ENCODE measurements around the gene GABRG3. TPM values are rescaled to one million over a fixed set of nuclear protein-coding genes. Genes with fewer than 3 reads are reported as not detected.
"Not testable (repeated sequence)": the region's sequence is repeated elsewhere in the genome, so short reads cannot be mapped to it uniquely, and the experiment has no call there.

GABRG3 gene
- total RNA-seq, 1 donor from 2014 or later = 0.54 TPM

DNA sequence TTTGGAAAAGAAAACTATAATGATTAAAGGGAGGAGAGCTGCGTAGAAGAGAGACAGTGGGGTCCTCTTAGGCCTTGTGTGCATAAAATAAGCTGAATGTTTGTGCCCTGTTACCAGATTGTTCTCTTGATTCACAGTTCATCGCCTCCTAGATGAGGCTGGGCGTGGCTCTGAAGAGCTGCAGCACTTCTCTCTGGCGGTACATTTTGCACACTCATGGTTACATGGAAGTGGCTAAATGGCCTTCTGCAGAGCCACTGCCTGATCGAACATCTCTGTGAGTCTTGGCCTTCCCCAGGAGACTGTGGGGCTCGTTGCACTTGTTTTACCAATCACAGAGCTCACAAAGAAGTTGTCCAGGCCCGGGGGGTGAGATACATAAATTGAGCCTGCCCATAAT is 208.8 kb downstream of the GABRG3 start:
- Histone ChIP-seq H3K9ac (ENCODE audit: low read length) (no peak overlapping the region), H3K4me3 (ENCODE audit: insufficient read depth, low read depth, low read length) (no peak overlapping the region), H3K4me1 (ENCODE audit: insufficient read depth, low read length) (no peaks in the 10 kb centered on the region), H3K27ac (ENCODE audit: low read depth, low read length) (no peak overlapping the region), H2AFZ (ENCODE audit: low read depth, low read length) (no peak overlapping the region), H3K4me2 (ENCODE audit: low read length) (no peak overlapping the region), H3K9me3 (ENCODE audit: insufficient read depth, low read depth, low read length) (peaks cover 12% of the 10 kb centered on the region), H3K27me3 (ENCODE audit: insufficient read depth, low read length) (no peaks in the 10 kb centered on the region), H3K36me3 (ENCODE audit: insufficient read depth, low read length) (no peaks in the 10 kb centered on the region), H3K79me2 (ENCODE audit: insufficient read depth, low read length) (no peaks in the 10 kb centered on the region), H4K20me1 (ENCODE audit: insufficient read depth, low read length) (no peaks in the 10 kb centered on the region)
- H3K27me3 Mint-ChIP-seq (ENCODE audit: low read depth, unreplicated experiment) = no peaks in the 10 kb centered on the region
- no peak for TF ChIP-seq EZH2 (IDR thresholded peaks at IDR 0.05; ENCODE audit: insufficient read depth, low read length)
- TF ChIP-seq, protein P1, sequence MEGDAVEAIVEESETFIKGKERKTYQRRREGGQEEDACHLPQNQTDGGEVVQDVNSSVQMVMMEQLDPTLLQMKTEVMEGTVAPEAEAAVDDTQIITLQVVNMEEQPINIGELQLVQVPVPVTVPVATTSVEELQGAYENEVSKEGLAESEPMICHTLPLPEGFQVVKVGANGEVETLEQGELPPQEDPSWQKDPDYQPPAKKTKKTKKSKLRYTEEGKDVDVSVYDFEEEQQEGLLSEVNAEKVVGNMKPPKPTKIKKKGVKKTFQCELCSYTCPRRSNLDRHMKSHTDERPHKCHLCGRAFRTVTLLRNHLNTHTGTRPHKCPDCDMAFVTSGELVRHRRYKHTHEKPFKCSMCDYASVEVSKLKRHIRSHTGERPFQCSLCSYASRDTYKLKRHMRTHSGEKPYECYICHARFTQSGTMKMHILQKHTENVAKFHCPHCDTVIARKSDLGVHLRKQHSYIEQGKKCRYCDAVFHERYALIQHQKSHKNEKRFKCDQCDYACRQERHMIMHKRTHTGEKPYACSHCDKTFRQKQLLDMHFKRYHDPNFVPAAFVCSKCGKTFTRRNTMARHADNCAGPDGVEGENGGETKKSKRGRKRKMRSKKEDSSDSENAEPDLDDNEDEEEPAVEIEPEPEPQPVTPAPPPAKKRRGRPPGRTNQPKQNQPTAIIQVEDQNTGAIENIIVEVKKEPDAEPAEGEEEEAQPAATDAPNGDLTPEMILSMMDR (IDR thresholded peaks at IDR 0.05; ENCODE audit: insufficient read depth, low read depth, low read length) = no peak
- DNase-seq (ENCODE audit: low read depth) = no peak
- H3K27ac Mint-ChIP-seq (ENCODE audit: unreplicated experiment) = no peak overlapping the region
- FAIRE-seq = no peak
- H3K4me1 Mint-ChIP-seq (ENCODE audit: low read depth, unreplicated experiment) = no peaks in the 10 kb centered on the region
- H3K9me3 Mint-ChIP-seq (ENCODE audit: unreplicated experiment) = peaks cover 9% of the 10 kb centered on the region
- peaks cover 2% of the 10 kb centered on the region for H3K36me3 Mint-ChIP-seq (ENCODE audit: low read depth, unreplicated experiment)
- no peak overlapping the region for H3K4me3 Mint-ChIP-seq (ENCODE audit: unreplicated experiment)

DNA sequence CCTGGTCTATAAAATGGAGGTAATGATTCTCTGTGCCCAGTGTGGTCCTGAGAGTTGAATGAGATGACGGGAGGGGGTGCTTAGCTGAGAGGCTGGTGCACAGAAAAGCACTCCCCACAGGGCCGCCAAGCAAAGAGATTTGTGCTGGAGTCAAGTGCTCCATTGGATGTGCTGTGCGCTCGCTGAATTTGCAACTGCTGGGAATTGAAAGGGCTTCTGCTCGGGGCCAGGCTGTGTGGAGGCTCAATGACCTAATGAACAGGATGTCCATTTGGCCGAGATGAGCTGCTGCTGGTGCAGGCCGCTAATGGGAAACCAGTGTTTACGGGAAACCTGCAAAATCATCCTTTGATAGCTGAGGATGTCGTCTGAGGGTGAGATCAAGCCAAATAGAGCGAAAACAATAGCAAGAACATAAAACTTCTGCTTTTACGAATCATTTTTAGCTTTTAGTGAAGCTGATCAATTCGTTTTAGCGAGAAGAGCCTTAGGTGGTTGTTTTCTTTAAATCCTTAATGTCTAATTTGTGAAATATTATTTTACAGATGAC is 211.7 kb downstream of the GABRG3 start:
- TF ChIP-seq, protein P1 (IDR thresholded peaks at IDR 0.05; ENCODE audit: insufficient read depth, low read depth, low read length) = no peak
- no peak for TF ChIP-seq EZH2 (IDR thresholded peaks at IDR 0.05; ENCODE audit: insufficient read depth, low read length)
- H3K27me3 Mint-ChIP-seq (ENCODE audit: low read depth, unreplicated experiment) = no peaks in the 10 kb centered on the region
- Histone ChIP-seq H3K79me2 (ENCODE audit: insufficient read depth, low read length) (no peaks in the 10 kb centered on the region), H4K20me1 (ENCODE audit: insufficient read depth, low read length) (no peaks in the 10 kb centered on the region), H3K9me3 (ENCODE audit: insufficient read depth, low read depth, low read length) (no peaks in the 10 kb centered on the region), H3K4me3 (ENCODE audit: insufficient read depth, low read depth, low read length) (no peak overlapping the region), H3K9ac (ENCODE audit: low read length) (no peak overlapping the region), H3K27me3 (ENCODE audit: insufficient read depth, low read length) (no peaks in the 10 kb centered on the region), H3K4me1 (ENCODE audit: insufficient read depth, low read length) (no peaks in the 10 kb centered on the region), H3K4me2 (ENCODE audit: low read length) (no peak overlapping the region), H3K36me3 (ENCODE audit: insufficient read depth, low read length) (no peaks in the 10 kb centered on the region), H3K27ac (ENCODE audit: low read depth, low read length) (no peak overlapping the region), H2AFZ (ENCODE audit: low read depth, low read length) (no peak overlapping the region)
- H3K9me3 Mint-ChIP-seq (ENCODE audit: unreplicated experiment) = no peaks in the 10 kb centered on the region
- no peak overlapping the region for H3K4me3 Mint-ChIP-seq (ENCODE audit: unreplicated experiment)
- H3K27ac Mint-ChIP-seq (ENCODE audit: unreplicated experiment) = no peak overlapping the region
- no peaks in the 10 kb centered on the region for H3K4me1 Mint-ChIP-seq (ENCODE audit: low read depth, unreplicated experiment)
- H3K36me3 Mint-ChIP-seq (ENCODE audit: low read depth, unreplicated experiment) = no peaks in the 10 kb centered on the region
- DNase-seq (ENCODE audit: low read depth) (no peak), FAIRE-seq (no peak)

DNA sequence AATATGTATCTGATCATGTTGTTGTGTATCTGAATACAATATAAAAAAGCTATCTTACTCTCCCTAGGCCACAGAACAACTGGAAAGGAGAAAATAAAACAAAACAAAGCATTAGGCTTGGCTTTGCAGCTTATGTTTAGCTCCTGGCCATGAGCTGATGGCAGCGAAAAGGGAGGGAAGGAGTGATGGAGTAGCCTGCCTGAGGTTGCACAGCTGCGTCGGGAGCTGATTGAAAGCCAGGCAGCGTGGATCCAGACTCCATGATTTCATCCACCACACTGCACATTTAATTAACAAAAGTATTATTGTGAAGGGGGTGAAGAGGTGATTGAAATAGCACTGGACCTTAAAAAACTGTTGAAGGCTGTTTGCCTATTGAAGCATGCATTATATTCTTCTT is 212.2 kb downstream of the GABRG3 start:
- H3K27ac Mint-ChIP-seq (ENCODE audit: unreplicated experiment) = no peak overlapping the region
- no peaks in the 10 kb centered on the region for H3K36me3 Mint-ChIP-seq (ENCODE audit: low read depth, unreplicated experiment)
- Histone ChIP-seq H3K36me3 (ENCODE audit: insufficient read depth, low read length) (no peaks in the 10 kb centered on the region), H3K27ac (ENCODE audit: low read depth, low read length) (no peak overlapping the region), H3K4me3 (ENCODE audit: insufficient read depth, low read depth, low read length) (no peak overlapping the region), H3K9ac (ENCODE audit: low read length) (no peak overlapping the region), H3K9me3 (ENCODE audit: insufficient read depth, low read depth, low read length) (no peaks in the 10 kb centered on the region), H3K4me1 (ENCODE audit: insufficient read depth, low read length) (no peaks in the 10 kb centered on the region), H2AFZ (ENCODE audit: low read depth, low read length) (no peak overlapping the region), H4K20me1 (ENCODE audit: insufficient read depth, low read length) (no peaks in the 10 kb centered on the region), H3K79me2 (ENCODE audit: insufficient read depth, low read length) (no peaks in the 10 kb centered on the region), H3K4me2 (ENCODE audit: low read length) (no peak overlapping the region), H3K27me3 (ENCODE audit: insufficient read depth, low read length) (no peaks in the 10 kb centered on the region)
- H3K4me3 Mint-ChIP-seq (ENCODE audit: unreplicated experiment) = no peak overlapping the region
- TF ChIP-seq EZH2 (IDR thresholded peaks at IDR 0.05; ENCODE audit: insufficient read depth, low read length) = no peak
- TF ChIP-seq, protein P1 (IDR thresholded peaks at IDR 0.05; ENCODE audit: insufficient read depth, low read depth, low read length) = no peak
- FAIRE-seq = no peak
- no peaks in the 10 kb centered on the region for H3K4me1 Mint-ChIP-seq (ENCODE audit: low read depth, unreplicated experiment)
- H3K27me3 Mint-ChIP-seq (ENCODE audit: low read depth, unreplicated experiment) = no peaks in the 10 kb centered on the region
- no peak for DNase-seq (ENCODE audit: low read depth)
- no peaks in the 10 kb centered on the region for H3K9me3 Mint-ChIP-seq (ENCODE audit: unreplicated experiment)

DNA sequence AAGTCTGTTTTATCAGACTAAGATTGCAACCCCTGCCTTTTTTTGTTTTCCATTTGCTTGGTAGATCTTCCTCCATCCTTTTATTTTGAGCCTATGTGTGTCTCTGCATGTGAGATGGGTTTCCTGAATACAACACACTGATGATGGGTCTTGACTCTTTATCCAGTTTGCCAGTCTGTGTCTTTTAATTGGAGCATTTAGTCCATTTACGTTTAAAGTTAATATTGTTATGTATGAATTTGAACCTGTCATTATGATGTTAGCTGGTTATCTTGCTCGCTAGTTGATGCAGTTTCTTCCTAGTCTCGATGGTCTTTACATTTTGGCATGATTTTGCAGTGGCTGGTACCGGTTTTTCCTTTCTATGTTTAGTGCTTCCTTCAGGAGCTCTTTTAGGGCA is 220.5 kb downstream of the GABRG3 start:
- FAIRE-seq; H3K27me3 ChIP-seq (ENCODE audit: insufficient read depth, low read length); H3K4me3 ChIP-seq (ENCODE audit: insufficient read depth, low read depth, low read length); DNase-seq (ENCODE audit: low read depth); H3K4me2 ChIP-seq (ENCODE audit: low read length); H3K79me2 ChIP-seq (ENCODE audit: insufficient read depth, low read length); H3K27ac Mint-ChIP-seq (ENCODE audit: unreplicated experiment); H3K4me1 Mint-ChIP-seq (ENCODE audit: low read depth, unreplicated experiment); H3K27me3 Mint-ChIP-seq (ENCODE audit: low read depth, unreplicated experiment); H4K20me1 ChIP-seq (ENCODE audit: insufficient read depth, low read length); H3K9me3 ChIP-seq (ENCODE audit: insufficient read depth, low read depth, low read length); H3K27ac ChIP-seq (ENCODE audit: low read depth, low read length); H3K4me1 ChIP-seq (ENCODE audit: insufficient read depth, low read length); H3K4me3 Mint-ChIP-seq (ENCODE audit: unreplicated experiment); H2AFZ ChIP-seq (ENCODE audit: low read depth, low read length); H3K9ac ChIP-seq (ENCODE audit: low read length); H3K36me3 Mint-ChIP-seq (ENCODE audit: low read depth, unreplicated experiment); H3K36me3 ChIP-seq (ENCODE audit: insufficient read depth, low read length); H3K9me3 Mint-ChIP-seq (ENCODE audit: unreplicated experiment): not testable (repeated sequence)

Data from astrocyte (in vitro differentiated cells and primary cell).